ENCODE data around the gene JAZF1. TPM values are rescaled to one million over a fixed set of nuclear protein-coding genes. Genes with fewer than 3 reads are reported as not detected.

Gene JAZF1
- total RNA-seq, 1 experiment from 2014 or later = 1.5 TPM

DNA sequence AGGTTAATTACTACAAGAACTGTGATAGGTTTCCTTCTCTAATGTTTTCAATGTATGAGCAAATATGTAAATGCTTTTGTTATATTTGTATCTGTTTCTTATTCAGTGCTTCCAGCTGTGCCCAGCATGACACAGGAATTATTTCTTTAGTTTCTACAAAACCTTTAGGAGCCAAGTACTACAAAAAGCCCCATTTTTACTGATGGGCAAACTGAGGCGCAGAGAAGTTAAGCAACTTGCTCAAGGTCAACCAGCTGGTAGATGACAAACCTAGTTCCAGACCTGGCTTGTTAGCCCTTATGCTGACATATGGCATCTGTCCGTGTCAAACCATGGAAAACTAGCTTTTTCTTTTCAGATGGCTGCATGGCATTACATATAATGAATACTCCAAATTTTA lies 134.6 kb downstream of the JAZF1 start:
- TF ChIP-seq, protein P1, sequence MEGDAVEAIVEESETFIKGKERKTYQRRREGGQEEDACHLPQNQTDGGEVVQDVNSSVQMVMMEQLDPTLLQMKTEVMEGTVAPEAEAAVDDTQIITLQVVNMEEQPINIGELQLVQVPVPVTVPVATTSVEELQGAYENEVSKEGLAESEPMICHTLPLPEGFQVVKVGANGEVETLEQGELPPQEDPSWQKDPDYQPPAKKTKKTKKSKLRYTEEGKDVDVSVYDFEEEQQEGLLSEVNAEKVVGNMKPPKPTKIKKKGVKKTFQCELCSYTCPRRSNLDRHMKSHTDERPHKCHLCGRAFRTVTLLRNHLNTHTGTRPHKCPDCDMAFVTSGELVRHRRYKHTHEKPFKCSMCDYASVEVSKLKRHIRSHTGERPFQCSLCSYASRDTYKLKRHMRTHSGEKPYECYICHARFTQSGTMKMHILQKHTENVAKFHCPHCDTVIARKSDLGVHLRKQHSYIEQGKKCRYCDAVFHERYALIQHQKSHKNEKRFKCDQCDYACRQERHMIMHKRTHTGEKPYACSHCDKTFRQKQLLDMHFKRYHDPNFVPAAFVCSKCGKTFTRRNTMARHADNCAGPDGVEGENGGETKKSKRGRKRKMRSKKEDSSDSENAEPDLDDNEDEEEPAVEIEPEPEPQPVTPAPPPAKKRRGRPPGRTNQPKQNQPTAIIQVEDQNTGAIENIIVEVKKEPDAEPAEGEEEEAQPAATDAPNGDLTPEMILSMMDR (conservative IDR thresholded peaks at IDR 0.05; ENCODE audit: low read depth, low read length) = no peak
- no peak for TF ChIP-seq EZH2 (IDR thresholded peaks at IDR 0.05; ENCODE audit: borderline replicate concordance, low read depth, low read length, poor library complexity, severe bottlenecking)
- H3K27ac ChIP-seq (ENCODE audit: low read depth, low read length, poor library complexity, severe bottlenecking) = no peak overlapping the region
- DNase-seq (ENCODE audit: low spot score) = no peak
- intact Hi-C loops (cut with micrococcal nuclease; ENCODE audit: unreplicated experiment) = no loop called here
- H3K4me3 ChIP-seq (ENCODE audit: low read depth, low read length, poor library complexity, severe bottlenecking) = no peak overlapping the region
- no TSS peak for BruUV-seq (replicated peaks)
- H3K36me3 ChIP-seq (ENCODE audit: insufficient read depth, low read length, poor library complexity, severe bottlenecking) = no peaks in the 10 kb centered on the region
- ChIA-PET CTCF (no interaction called here), POLR2A (ENCODE audit: low non-redundant PET) (no interaction called here)
- peaks cover 43% of the 10 kb centered on the region for H3K27me3 ChIP-seq (replicated peaks; ENCODE audit: insufficient read depth, low read depth, low read length, poor library complexity)
- no peaks in the 10 kb centered on the region for H3K9me3 ChIP-seq (ENCODE audit: low read depth, low read length, poor library complexity, severe bottlenecking)
- no peaks in the 10 kb centered on the region for H3K4me1 ChIP-seq (ENCODE audit: insufficient read depth, low read length, poor library complexity, severe bottlenecking)

DNA sequence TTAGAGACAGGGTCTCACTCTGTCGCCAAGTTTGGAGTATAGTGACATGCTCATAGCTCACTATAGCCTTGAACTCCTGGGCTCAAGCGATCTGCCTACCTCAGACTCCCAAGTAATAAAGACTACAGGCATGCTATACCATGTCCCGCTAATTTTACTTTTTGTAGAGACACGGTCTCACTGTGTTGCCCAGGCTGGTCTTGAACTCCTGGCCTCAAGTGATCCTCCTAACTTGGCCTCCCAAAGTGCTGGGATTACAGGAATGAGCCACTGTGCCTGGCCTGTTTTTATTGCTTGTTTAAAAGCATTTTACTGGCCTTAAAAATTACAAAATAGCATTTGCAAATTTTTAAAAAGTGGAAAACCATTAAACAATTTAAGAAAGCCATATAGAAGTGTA lies 135.0 kb downstream of the JAZF1 start:
- POLR2A ChIA-PET (ENCODE audit: low non-redundant PET) = no interaction called here
- BruUV-seq (replicated peaks) = no TSS peak
- Histone ChIP-seq H3K27ac (ENCODE audit: low read depth, low read length, poor library complexity, severe bottlenecking) (no peak overlapping the region), H3K4me3 (ENCODE audit: low read depth, low read length, poor library complexity, severe bottlenecking) (no peak overlapping the region), H3K9me3 (ENCODE audit: low read depth, low read length, poor library complexity, severe bottlenecking) (no peaks in the 10 kb centered on the region), H3K4me1 (ENCODE audit: insufficient read depth, low read length, poor library complexity, severe bottlenecking) (no peaks in the 10 kb centered on the region), H3K36me3 (ENCODE audit: insufficient read depth, low read length, poor library complexity, severe bottlenecking) (no peaks in the 10 kb centered on the region), H3K27me3 (replicated peaks; ENCODE audit: insufficient read depth, low read depth, low read length, poor library complexity) (peaks cover 48% of the 10 kb centered on the region)
- DNase-seq (ENCODE audit: low spot score) = no peak
- TF ChIP-seq EZH2 (IDR thresholded peaks at IDR 0.05; ENCODE audit: borderline replicate concordance, low read depth, low read length, poor library complexity, severe bottlenecking) = no peak
- TF ChIP-seq, protein P1 (conservative IDR thresholded peaks at IDR 0.05; ENCODE audit: low read depth, low read length) = no peak
- intact Hi-C loops (cut with micrococcal nuclease; ENCODE audit: unreplicated experiment) = no loop called here
- CTCF ChIA-PET = no interaction called here

DNA sequence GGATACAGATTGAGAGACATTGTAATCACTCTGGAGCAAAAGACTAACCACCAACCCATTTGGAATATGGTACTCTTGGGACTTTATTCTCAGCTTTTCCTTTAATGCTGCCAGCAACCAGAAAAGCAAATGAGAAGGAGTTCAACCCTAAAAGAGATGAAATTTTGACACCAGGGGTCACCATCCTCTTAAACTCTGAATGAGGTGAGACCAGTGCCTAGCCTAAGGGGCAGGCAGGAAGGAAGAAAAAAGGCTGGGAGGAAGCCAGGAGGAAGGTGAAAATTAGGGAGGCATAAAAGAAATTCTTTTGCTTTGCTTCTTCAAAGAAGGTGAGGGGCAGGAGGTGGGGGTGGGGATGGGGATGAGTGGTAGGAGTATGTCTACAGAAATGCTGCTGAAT lies 135.8 kb downstream of the JAZF1 start:
- intact Hi-C loops (cut with micrococcal nuclease; ENCODE audit: unreplicated experiment) = no loop called here
- BruUV-seq (replicated peaks) = no TSS peak
- Histone ChIP-seq H3K9me3 (ENCODE audit: low read depth, low read length, poor library complexity, severe bottlenecking) (no peaks in the 10 kb centered on the region), H3K27ac (ENCODE audit: low read depth, low read length, poor library complexity, severe bottlenecking) (no peak overlapping the region), H3K4me3 (ENCODE audit: low read depth, low read length, poor library complexity, severe bottlenecking) (no peak overlapping the region), H3K4me1 (ENCODE audit: insufficient read depth, low read length, poor library complexity, severe bottlenecking) (no peaks in the 10 kb centered on the region), H3K27me3 (replicated peaks; ENCODE audit: insufficient read depth, low read depth, low read length, poor library complexity) (peaks cover 45% of the 10 kb centered on the region), H3K36me3 (ENCODE audit: insufficient read depth, low read length, poor library complexity, severe bottlenecking) (no peaks in the 10 kb centered on the region)
- POLR2A ChIA-PET (ENCODE audit: low non-redundant PET) = no interaction called here
- CTCF ChIA-PET = no interaction called here
- DNase-seq (ENCODE audit: low spot score) = no peak
- TF ChIP-seq, protein P1 (conservative IDR thresholded peaks at IDR 0.05; ENCODE audit: low read depth, low read length) = no peak
- TF ChIP-seq EZH2 (IDR thresholded peaks at IDR 0.05; ENCODE audit: borderline replicate concordance, low read depth, low read length, poor library complexity, severe bottlenecking) = no peak
